HEK293T (cell line): ENCODE results near the gene ADIPOR2.

ENCODE experiments used
- BHLHE40 ChIP-seq: fragments of 450-650 bp; IDR thresholded peaks from 2 replicates; pipeline ENCODE4 v1.6.1; 2016; ENCODE audit warnings: mild to moderate bottlenecking, moderate library complexity, borderline replicate concordance
- ELF4 ChIP-seq: fragments of 450-650 bp; IDR thresholded peaks from 2 replicates; pipeline ENCODE4 v1.6.1; 2017; ENCODE audit warnings: antibody characterized with exemption
- FOXK2 ChIP-seq: fragments of 450-650 bp; IDR thresholded peaks from 2 replicates; pipeline ENCODE4 v1.6.1; 2016; ENCODE audit warnings: mild to moderate bottlenecking
- FOXM1 ChIP-seq: fragments of 450-650 bp; IDR thresholded peaks from 2 replicates; pipeline ENCODE4 v1.6.1; 2017; ENCODE audit warnings: mild to moderate bottlenecking, borderline replicate concordance
- HDGF ChIP-seq: fragments of 450-650 bp; IDR thresholded peaks from 2 replicates; pipeline ENCODE4 v1.6.1; 2017; ENCODE audit warnings: antibody characterized with exemption, borderline replicate concordance
- L3MBTL2 ChIP-seq: fragments of 450-650 bp; conservative IDR thresholded peaks from 2 replicates; pipeline ENCODE4 v1.6.1; 2016; ENCODE audit warnings: mild to moderate bottlenecking
- LEF1 ChIP-seq: fragments of 450-650 bp; IDR thresholded peaks from 2 replicates; pipeline ENCODE4 v1.6.1; 2017; ENCODE audit warnings: mild to moderate bottlenecking, borderline replicate concordance
- SP1 ChIP-seq: fragments of 450-650 bp; IDR thresholded peaks from 2 replicates; pipeline ENCODE4 v1.6.1; 2017
- TARDBP ChIP-seq: fragments of 450-650 bp; IDR thresholded peaks from 2 replicates; pipeline ENCODE4 v1.6.1; 2016

DNA sequence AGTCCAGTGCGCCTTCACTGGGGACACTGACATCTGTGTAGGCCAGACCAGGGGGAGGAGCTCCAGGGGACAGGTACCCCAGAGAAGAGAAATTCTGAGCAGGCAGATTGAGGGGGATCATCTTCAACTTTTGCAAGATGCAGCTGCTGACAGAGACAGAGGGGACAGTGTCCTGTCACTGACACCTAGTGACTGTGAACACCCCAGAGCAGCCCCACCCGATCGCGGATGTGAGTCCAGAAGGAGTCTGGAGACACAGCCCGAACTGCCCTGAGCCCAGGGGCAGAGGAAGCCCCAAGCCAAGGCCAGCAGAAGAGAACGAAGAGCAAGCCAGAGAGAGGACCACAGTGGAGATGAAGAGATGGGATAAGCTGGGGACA lies 107.8 kb downstream of the ADIPOR2 start:
- TF ChIP-seq SP1, result no peak
- no peak for TF ChIP-seq BHLHE40
- no peak for TF ChIP-seq HDGF
- TF ChIP-seq LEF1, result no peak
- TF ChIP-seq FOXK2, result no peak
- no peak for TF ChIP-seq ELF4
- no peak for TF ChIP-seq TARDBP
- TF ChIP-seq L3MBTL2, result no peak
- TF ChIP-seq FOXM1, result no peak
